GM12891 (cell line): ENCODE results near the gene KAT5.

Experiments used
- PAX5 ChIP-seq: IDR thresholded peaks from 2 replicates; pipeline ENCODE4 v1.6.1; 2011; ENCODE audit warnings: low read length, moderate library complexity, mild to moderate bottlenecking; ENCODE audit not compliant: insufficient read depth, severe bottlenecking
- POLR2A ChIP-seq: IDR thresholded peaks from 2 replicates; pipeline ENCODE4 v1.6.1; 2011; ENCODE audit warnings: low read depth, low read length, control low read depth
- POU2F2 ChIP-seq: IDR thresholded peaks from 2 replicates; pipeline ENCODE4 v1.6.1; 2011; ENCODE audit warnings: low read depth, mild to moderate bottlenecking, control low read depth, low read length, moderate library complexity
- SPI1 ChIP-seq: IDR thresholded peaks from 2 replicates; pipeline ENCODE4 v1.6.1; 2011; ENCODE audit warnings: low read depth, low read length, control low read depth
- TAF1 ChIP-seq: IDR thresholded peaks from 2 replicates; pipeline ENCODE4 v1.6.1; 2011; ENCODE audit warnings: low read depth, low read length, control low read depth

GRCh38 chr11:65718964-65719492 is 7.0 kb downstream of the KAT5 start:
- TF ChIP-seq POLR2A, result no peak
- no peak for TF ChIP-seq TAF1
- no peak for TF ChIP-seq SPI1
- no peak for TF ChIP-seq PAX5
- TF ChIP-seq POU2F2, result no peak
